IPS DF 19.7 (cell line): ENCODE results near the gene FSD2.
"Not testable (repeated sequence)": the region's sequence is repeated elsewhere in the genome, so short reads cannot be mapped to it uniquely, and the experiment has no call there.

Source experiments
- DNase-seq: peaks from one replicate; pipeline ENCODE4 v3.0.0-alpha.2; 2013; ENCODE audit warnings: low read depth, low spot score

The FSD2 gene

DNA sequence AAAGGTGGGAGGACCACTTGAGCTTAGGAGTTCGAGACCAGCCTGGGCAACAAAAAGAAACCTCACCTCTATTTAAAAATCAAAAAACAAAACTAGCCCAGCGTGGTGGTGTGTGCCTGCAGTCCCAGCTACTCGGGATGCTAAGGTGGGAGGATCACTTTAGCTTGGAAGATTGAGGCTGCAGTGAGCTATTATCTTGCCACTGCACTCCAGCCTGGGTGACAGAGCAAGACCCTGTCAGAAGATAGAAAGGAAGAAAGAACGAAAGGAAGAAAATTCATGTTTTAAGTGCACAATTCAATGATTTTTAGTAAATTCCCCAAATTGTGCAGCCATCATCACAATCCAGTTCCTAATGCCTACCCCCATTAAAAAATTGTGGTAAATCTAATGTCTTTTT is 7.8 kb downstream of the FSD2 start:
- no peak for DNase-seq

DNA sequence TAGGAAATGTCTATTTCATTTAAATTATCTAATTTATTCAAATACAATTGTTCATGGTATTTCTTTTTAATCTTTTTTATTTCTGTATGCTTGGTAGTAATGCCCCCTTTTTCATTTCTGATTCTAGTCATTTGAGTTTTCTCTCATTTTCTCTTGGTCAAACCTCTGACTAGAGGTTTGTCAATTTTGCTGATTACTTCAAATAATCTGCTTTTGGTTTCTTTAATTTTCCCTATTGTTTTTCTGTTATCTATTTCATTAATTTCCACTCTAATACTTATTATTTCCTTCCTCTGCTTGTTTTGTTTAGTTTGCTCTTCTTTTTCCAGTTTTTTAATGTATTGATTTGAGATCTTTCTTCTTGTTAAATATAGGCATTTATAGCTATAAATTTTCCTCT is 12.1 kb downstream of the FSD2 start:
- DNase-seq = no peak

DNA sequence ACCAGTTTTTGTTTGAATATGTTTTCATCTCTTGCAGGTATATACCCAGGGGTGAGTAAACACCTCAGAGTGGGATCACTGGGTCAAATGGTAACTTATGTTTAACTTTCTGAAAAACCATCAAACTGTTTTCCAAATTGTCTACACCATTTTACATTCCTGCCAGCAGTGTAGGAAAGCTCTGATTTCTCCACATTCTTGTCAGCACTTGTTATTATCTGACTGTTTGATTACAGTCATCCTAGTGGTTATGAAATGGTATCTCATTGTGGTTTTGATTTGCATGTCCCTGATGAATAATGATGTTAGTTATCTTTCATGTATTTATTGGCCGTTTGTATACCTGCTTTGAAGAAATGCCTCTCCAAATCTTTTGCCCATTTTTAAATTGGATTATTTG is 13.8 kb downstream of the FSD2 start:
- DNase-seq = no peak

DNA sequence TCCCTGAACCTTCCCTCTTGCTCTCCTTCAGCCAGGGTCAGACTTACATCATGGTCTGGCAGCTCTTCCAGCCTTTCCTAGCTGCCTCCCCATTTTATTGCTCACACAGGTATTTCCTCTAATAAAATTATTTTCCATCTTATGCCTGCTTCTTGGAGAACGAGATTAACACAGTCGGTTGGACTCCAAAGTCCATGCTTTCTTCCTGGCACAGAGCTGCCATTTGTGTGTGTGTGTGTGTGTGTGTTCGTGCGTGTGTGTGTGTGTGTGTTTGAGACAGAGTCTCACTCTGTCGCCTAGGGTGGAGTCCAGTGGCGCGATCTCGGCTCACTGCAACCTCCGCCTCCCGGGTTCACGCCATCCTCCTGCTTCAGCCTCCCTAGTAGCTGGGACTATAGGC is 15.5 kb downstream of the FSD2 start:
- no peak for DNase-seq

DNA sequence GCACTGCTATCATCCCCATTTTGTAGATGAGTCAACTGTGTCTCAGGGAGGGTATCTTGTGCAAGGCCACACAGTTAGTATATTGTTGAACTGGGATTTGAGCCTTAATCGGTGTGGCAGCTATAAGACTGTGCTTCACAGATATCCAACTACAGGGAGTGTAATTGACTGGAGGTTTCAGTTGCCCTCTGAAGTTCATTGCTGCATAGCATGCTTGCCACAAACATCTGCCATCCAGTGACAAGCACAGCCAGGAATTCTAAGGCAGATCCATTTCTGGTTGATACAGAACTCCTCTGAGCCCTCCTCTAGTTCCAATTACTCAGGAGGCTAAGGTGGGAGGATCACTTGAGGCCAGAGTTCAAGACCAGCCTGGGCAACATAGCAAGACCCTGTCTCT is 16.4 kb downstream of the FSD2 start:
- no peak for DNase-seq

DNA sequence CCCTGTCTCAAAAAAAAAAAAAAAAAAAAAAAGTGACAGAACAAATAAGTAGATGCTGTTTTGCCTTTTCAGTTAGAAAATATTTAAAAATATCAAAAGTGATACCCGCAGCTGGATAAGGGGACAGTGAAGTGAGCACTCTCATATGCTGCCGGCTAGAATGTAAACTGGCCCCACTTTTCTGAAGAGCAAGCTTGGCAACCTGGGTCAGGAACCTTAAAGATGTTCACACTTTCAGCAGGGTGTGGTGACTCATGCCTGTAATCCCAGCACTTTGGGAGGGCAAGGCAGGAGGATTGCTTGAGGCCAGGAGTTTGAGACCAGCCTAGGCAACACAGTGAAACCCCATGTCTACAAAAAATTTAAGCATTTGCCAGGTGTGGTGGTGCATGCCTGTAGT is 17.4 kb downstream of the FSD2 start:
- no peak for DNase-seq

DNA sequence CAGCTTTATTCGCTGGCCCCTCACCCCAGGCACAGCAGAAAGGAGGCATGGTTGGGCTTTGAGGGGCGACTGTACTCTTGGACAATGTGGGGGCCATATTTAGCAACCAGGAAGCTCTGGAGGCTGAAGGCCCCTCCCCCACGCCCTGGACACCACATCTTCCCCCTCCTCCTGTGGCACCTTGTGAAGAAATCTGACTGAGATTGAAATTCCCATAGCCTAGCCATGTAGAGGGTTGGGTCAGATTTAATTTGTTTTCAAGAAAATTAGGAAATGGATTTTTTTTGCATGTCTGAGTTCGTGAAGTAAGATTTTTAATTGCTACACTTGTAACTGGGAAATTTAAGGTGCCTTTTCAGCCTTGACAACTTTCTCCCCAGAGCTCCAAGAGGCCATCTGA is 24.5 kb downstream of the FSD2 start:
- DNase-seq = no peak

DNA sequence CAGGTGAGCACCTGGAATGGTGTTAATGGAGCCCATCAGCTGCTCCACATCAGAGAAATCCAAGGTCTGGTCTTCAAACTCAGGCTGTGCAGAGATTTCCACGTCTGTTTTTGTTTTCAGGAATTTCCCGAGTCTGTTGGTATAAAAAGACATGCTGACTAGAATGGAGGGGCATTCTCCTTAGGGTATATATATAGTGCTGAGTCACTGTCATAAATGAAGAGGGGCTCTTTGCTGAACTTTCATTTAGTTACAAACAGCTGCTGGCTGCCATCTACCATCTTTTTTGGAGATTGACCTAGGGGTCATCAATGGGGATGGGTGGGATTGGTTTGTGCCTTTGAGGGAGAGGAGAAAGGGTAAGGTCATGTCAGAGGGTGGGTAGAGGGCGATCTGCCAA is 27.1 kb downstream of the FSD2 start:
- DNase-seq = no peak

DNA sequence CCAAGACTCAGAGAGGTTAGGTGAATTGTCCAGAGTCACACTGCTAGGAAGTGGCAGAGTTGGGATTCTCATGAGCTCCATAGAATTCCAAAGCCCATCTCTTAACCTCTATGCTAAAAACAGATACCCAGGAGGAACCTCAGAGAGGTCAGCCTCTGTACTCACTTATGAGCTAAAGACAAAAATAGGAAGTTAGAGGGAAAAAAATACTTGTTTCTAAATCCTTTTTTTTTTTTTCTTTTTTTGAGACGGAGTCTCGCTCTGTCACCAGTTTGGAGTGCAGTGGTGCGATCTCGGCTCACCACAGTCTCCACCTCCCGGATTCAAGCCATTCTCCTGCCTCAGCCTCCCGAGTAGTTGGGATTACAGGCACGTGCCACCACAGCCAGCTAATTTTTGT is 31.4 kb downstream of the FSD2 start:
- DNase-seq = no peak

DNA sequence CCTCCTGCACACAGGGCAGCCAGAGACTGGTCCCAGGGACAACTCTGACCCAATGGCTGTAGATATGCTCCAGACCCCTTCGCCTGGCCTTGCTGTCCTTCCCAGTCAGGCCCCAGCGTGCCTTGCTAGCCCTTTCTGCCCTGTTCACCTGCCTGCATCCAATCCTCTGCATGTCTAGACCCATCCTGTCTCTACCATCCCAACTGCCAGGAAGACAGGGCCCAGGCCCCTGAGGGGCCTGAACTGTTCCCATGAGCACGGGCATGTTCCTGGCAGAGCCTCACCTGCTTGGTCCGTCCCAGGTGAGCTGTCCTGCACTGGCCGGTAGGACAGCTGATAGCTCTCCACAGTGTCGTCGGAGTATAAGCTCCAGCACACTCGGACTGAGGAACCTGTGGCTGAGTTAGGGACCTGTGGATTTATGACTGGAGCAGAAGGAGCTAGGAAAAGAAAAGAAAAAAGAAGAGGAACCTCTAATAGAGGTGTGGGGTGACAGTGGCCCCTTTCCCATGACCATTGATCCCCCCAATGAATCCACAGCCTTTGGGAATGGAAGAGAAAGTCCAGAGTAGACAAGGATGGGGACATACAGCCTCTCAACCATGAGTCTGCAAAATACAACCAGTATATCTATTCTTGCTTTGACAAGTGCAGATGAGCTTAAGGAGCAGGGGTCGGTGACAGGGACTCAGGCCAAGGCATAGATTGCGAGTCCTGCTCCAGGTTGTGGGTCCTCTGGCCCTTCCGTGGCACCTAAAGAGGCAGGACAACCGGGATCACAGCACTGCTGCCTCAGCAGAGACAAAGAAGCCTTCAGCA is 33.9 kb downstream of the FSD2 start:
- DNase-seq = no peak

DNA sequence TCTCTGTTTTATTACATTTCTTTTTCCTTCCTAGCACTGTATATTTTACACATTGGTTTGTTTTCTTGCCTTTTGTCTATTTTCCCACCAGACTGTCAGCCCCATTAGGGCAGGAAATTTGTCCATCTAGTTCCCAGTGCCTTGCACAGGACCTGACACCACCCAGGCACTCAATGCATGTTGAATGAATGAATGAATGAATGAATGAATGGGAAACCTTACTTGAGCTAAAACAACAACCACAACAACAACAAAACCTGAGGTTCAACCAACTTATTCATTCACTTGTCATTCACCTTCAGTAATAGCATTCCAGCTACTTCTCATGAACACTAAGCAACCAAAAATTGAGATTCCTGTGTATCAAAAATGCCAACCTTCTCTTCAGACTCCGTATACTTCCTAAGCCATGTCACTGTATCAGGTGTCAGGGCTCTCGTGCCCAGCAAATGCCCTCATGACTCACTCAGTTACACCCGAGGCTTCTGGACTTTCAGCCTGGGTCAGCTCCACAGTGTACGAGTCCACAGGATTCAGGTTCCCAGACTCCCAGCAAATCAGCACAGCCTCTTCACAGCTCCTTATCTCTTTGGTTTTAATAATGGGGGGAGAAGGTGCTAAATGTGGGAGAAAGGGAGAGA is 37.3 kb downstream of the FSD2 start:
- DNase-seq = no peak

DNA sequence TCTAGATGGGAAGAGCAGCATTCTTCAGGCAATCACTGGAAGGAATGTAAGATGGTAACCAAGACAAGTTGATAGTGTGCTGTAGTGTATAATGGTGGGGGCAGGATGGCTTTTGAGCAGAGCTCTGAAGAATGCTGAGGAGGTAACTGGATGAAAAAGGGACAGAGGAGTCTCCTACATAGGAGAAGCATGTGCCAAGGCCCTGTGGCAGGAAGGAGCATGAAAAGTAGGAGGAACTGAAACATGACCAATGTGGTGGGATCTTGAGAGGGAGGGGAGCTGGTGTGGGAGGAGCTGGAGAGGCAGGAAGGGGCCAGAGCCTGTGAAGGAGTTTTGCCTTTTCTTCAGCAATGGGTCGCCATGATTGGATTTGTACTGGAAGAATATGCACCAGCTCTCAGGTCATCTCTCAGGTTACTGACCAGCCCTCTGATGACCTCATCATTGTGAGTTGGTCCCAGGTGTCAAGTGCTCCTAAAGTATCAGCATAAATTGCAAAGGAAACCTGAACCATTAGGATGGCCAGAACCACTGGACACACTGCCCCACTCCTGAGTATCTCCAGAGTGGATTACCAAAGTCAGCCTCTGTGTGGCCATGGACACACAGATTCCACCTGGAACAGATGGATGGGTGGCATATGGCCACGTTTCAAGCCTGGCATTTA is 38.6 kb downstream of the FSD2 start:
- no peak for DNase-seq

DNA sequence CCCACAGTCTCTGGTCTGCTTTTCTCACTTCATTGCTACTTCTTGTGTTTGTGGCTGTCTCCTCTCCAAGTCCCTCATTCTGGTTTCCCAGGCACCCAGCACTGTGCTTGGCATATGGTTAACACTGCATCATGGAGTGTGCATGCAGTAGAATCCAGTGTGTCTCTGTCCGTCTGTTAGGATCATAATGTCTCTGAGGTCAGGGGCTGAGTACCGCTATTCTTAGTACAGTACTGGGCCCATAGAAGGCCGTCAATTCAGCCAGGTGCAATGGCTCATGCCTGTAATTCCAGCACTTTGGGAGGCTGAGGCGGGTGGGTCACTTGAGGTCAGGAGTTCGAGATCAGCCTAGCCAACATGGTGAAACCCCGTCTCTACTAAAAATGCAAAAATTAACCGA is 39.7 kb downstream of the FSD2 start:
- not testable (repeated sequence) for DNase-seq

DNA sequence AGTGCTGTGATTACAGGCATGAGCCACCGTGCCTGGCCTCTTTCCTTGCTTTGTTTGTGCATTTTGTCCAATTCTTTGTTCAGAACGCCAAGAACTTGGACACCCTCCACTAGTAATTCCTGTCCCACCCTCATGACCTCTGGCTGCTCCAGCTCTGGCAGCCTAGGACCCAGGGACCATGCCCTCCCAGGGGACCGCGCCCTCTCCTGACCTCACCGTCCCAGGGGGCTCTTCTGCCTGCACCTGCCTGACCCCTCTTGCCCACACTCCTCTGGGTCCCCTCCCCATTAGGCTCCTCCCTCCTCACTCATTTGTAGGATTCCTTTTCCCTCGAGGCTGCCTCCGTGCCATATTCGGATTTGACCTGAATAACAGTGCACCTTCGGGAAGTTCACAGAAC is 41.1 kb downstream of the FSD2 start:
- DNase-seq = no peak

DNA sequence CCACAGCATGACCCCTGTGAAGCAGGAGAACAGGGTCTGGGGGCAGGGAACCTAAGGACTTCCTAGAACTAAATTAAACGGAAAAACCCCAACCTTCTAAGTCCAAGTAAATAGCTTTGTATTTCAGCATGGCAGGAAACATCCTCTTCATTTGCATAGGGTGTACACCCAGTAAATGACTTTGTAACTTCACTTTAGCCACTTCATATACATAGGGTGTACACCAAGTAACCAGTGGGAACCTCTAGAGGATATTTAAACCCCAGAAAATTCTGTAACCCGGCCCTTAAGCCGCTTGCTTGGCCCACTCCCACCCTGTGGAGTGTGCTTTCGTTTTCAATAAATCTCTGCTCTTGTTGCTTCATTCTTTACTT is 41.8 kb downstream of the FSD2 start:
- DNase-seq = no peak

DNA sequence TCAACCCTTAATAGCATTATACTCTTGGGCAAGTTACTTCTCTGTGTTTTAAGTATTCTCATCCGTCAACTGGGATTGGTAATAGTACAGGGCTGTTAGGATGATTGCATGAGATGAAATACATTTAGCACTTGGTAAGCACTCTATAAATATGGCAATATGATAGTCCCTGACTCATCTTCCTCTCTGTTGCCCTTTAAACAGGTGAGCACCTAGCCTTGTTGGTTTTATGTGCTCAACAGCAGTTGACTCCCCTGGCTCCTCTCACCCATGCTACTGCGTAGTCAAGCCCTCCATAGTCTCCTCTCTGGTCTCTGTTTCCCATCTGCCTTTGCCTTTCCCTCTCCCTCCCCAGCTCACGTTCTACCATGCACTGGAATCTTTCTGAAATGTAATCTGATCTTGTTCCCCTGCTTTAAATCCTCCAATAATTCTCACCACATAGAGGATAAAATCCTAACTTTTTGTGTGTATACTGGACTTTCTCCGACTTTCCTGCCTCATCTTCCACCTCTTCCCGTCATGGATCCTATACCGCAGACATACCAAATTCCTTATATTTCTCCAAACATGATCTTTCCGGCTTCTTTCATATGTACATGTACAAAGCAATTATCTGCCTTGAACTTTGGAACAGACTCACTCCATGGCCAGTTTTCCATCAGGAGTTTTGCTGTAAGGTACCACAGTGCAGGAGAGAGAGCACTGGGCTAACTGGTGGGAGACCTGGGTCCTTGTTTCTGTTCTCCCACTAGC is 42.3 kb downstream of the FSD2 start:
- DNase-seq = no peak

DNA sequence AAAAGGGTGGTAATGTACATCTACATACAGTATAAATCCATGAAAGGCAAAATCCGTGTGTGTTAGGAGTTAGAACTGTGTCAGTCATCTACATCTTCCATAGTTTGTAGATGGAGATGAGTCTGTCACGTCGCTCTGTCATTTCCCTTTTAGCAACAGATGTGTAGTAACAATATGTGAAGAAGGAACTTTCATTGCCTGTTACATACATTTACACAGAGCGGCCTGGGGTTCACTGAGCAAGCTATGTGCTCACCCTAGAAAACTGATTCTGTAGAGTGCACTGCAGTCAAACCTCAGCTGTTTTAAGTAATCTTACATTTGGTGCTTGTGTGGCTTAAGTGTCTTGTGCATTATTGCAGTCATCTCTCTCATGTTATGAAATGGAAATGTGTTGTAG is 54.6 kb downstream of the FSD2 start:
- no peak for DNase-seq

DNA sequence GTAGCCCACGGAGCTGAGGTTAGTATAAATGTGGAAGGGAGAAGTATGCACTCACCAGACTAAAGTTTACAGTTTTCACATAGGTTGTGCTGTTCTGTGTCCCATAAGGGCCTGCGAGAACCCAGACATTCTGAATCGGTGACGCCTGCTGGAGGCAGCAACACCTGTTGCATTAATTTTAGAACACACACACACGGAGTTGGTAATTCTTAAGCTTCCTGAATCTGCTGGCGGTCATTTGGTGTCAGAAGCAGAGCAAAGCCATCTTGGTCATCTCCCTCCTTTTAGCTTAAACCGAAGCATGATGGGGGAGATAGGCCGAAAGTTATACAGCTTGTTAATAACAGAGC is 55.1 kb downstream of the FSD2 start:
- no peak for DNase-seq

DNA sequence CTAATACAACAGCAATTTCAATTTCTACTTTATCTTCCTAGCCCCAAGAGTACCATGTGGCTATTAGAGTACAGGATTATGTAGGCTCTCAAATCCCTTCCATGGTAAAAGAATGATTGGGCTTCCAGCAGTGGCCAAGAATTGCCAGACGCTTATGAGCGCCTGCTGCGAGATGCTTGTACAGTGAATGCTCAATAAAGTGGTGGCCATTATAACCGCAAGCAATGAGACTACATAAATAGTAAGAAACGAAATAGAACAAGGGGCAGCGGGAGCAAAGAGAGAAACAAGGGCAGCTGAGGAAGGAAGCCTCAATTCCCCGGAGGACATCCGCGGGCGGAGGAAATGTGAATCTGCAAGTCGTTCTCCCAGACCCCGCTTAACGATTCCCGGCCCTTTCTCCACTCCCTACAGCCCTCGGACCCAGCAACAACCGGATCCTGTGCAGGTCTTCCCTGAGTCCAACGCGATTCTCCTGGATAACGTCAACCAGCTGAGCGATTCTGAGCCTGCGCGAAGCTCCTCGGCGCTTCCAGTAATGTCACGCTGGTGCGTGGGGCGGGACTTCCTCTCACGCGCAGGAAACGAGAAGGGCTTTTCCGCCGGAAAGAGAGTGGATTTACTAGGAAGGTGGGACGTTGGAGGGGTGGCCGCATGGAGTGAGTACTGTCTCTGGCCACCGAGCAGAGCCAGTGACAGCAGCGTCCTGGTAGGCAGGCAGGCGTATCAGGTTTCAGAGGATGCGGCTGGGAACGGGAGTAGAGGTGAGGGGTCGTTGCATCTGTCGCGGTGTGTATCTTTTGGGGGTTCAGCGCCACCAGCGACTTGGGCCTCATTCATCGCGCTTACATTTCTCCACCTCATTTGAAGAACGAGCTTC is 55.7 kb downstream of the FSD2 start:
- peak; percentile 86 for DNase-seq

DNA sequence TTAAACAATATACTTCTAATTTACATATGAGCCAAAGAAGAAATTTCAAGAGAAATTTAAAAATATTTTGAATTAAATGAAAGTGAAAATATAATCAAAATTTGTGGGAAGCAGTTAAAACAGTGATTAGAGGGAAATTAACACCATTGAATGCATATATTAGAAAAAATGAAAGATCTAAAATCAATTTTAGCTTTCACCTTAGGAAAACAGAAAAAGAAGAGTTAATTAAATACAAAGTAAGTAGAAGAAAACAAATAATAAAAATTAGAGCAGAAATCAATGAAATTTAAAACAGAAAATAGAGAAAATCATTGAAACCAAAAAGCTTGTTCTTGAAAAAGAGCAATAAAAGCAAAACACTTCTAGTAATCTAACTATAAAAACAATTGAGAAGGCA is 57.6 kb downstream of the FSD2 start:
- no peak for DNase-seq

DNA sequence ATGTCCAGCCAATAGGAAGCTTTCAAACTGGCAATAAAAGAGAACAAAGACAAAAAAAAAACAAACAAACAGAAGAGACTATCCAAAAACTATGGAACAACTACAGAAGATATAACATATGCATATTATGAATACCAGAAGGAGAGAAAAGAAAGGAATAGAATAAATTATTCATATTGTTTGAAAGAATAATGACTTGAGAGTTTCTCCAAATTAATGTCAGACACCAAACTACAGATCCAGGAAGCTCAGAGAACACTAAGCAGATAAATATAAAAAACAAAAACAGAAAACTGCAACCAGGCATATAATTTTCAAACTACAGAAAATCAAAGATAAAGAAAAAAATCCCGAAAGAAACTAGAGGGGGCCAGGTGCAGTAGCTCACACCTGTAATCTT is 62.1 kb downstream of the FSD2 start:
- DNase-seq = no peak
